HG03575 (cell line): ENCODE measurements around the gene C1orf94.
"Not testable (repeated sequence)": the region's sequence is repeated elsewhere in the genome, so short reads cannot be mapped to it uniquely, and the experiment has no call there.

Source experiments
- ATAC-seq: cut with Tn5 transposase; IDR thresholded peaks from one replicate; pipeline ENCODE4 v1.9.1; 2021; ENCODE audit not compliant: unreplicated experiment, insufficient number of reproducible peaks, low FRiP score; ENCODE audit errors: extremely low read depth

The C1orf94 gene

GRCh38 chr1:34162852-34163766, 13.6 kb upstream of the C1orf94 start:
- ATAC-seq: no peak

- no peak for ATAC-seq
Measured at GRCh38 chr1:34163792-34164731, 12.6 kb upstream of the C1orf94 start.

GRCh38 chr1:34164771-34165391, 11.8 kb upstream of the C1orf94 start, which contains the start of gene CSMD2:
Gene CSMD2 (minus strand): TSS chr1:34165230. CDS start chr1:34165097, 133 bp downstream.
- no peak for ATAC-seq

GRCh38 chr1:34165422-34165921, 11.2 kb upstream of the C1orf94 start:
- ATAC-seq: no peak

GRCh38 chr1:34166191-34166624, 10.5 kb upstream of the C1orf94 start:
- no peak for ATAC-seq

- no peak for ATAC-seq
Measured at GRCh38 chr1:34166625-34167361, 9.9 kb upstream of the C1orf94 start.

GRCh38 chr1:34167389-34167788, 9.3 kb upstream of the C1orf94 start:
- ATAC-seq: no peak

- no peak for ATAC-seq
Measured at GRCh38 chr1:34175744-34176143, 963 bp upstream of the C1orf94 start.

GRCh38 chr1:34178072-34178471, 1.4 kb downstream of the C1orf94 start:
- no peak for ATAC-seq

GRCh38 chr1:34183381-34183780, 6.7 kb downstream of the C1orf94 start:
- not testable (repeated sequence) for ATAC-seq

GRCh38 chr1:34186741-34187494, 10.2 kb downstream of the C1orf94 start:
- ATAC-seq: no peak

GRCh38 chr1:34188418-34188817, 11.7 kb downstream of the C1orf94 start:
- ATAC-seq: no peak

GRCh38 chr1:34188985-34189384, 12.3 kb downstream of the C1orf94 start:
- no peak for ATAC-seq

- no peak for ATAC-seq
Measured at GRCh38 chr1:34190692-34191091, 14.0 kb downstream of the C1orf94 start.

- no peak for ATAC-seq
Measured at GRCh38 chr1:34192621-34193020, 15.9 kb downstream of the C1orf94 start.

GRCh38 chr1:34199927-34200326, 23.2 kb downstream of the C1orf94 start:
- no peak for ATAC-seq

- no peak for ATAC-seq
Measured at GRCh38 chr1:34212673-34213072, 36.0 kb downstream of the C1orf94 start.

GRCh38 chr1:34213956-34214355, 37.2 kb downstream of the C1orf94 start:
- no peak for ATAC-seq
